ENCODE data around the gene FAM217A. TPM values are rescaled to one million over a fixed set of nuclear protein-coding genes. Genes with fewer than 3 reads are reported as not detected.

FAM217A gene
- total and polyA plus RNA-seq, 2 of the 13 experiments (the other 11 are each of a cell fraction or from before 2014, with no cell fraction given): not detected

DNA sequence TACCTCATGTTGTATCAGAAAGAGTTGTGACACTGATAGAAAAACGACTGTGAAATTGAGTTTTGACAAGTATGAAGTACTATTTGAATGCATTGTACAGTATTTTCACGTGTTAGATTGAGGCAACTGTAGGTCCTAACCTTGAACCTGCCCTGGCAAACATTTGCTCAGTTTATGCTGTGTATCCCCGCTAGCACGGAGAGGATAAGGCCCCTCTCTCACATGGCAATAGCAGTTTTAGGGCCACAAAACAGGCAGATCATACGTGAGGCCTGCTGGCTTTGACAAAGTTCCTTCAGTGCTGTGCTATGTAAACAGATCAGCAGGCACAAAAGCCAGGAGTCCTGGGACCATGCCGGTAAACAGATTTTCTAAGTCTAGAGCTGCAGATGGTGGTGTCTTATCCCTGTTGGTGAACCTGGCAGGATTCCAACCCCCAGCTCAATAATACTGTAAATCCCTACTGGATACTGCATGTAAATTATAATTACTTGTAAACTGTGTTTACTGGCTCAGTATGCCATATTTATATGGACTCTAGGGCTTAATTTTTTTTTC, 23.8 kb upstream of the FAM217A start (continued):
- TF ChIP-seq ZBTB7A (CRISPR knock-in tag; IDR thresholded peaks at IDR 0.05) (no peak), MATR3 (CRISPR knock-in tag; IDR thresholded peaks at IDR 0.05) (no peak), HMGA1 (CRISPR knock-in tag; conservative IDR thresholded peaks at IDR 0.05) (no peak), SOX13 (IDR thresholded peaks at IDR 0.05) (peak; percentile 90), SOX13 (CRISPR knock-in tag; conservative IDR thresholded peaks at IDR 0.05 in 1 of 2, IDR thresholded peaks at IDR 0.05 in 1 of 2) (peak in 1 of 2 experiments; percentile 95; a peak in 2 of 4 replicates), ZNF589 (CRISPR knock-in tag; conservative IDR thresholded peaks at IDR 0.05) (peak; percentile 93), JDP2 (CRISPR knock-in tag; IDR thresholded peaks at IDR 0.05; ENCODE audit: borderline replicate concordance) (no peak; the same call in 1 of the 2 replicates), BRD4 (CRISPR knock-in tag; IDR thresholded peaks at IDR 0.05) (no peak), ZNF776 (CRISPR knock-in tag; IDR thresholded peaks at IDR 0.05) (no peak), ZNF382 (CRISPR knock-in tag; IDR thresholded peaks at IDR 0.05; ENCODE audit: borderline replicate concordance) (no peak), ZNF615 (CRISPR knock-in tag; IDR thresholded peaks at IDR 0.05; ENCODE audit: borderline replicate concordance) (no peak), NFE2L1 (CRISPR knock-in tag; IDR thresholded peaks at IDR 0.05; ENCODE audit: borderline replicate concordance) (no peak), MTA1 (CRISPR knock-in tag; IDR thresholded peaks at IDR 0.05; ENCODE audit: borderline replicate concordance) (peak; percentile 97), ZNF253 (CRISPR knock-in tag; IDR thresholded peaks at IDR 0.05; ENCODE audit: borderline replicate concordance) (no peak), RNF2 (conservative IDR thresholded peaks at IDR 0.05; ENCODE audit: low read depth) (peak; percentile 76), ZNF224 (CRISPR knock-in tag; IDR thresholded peaks at IDR 0.05) (no peak), KAT7 (CRISPR knock-in tag; IDR thresholded peaks at IDR 0.05; ENCODE audit: borderline replicate concordance) (peak; percentile 81), SP5 (CRISPR knock-in tag; IDR thresholded peaks at IDR 0.05; ENCODE audit: borderline replicate concordance, low read depth) (peak; percentile 78), SRSF4 (IDR thresholded peaks at IDR 0.05; ENCODE audit: low read depth, low read length, poor library complexity, severe bottlenecking) (no peak), ZFY (CRISPR knock-in tag; IDR thresholded peaks at IDR 0.05) (peak; percentile 86), LCORL (IDR thresholded peaks at IDR 0.05) (no peak), LCORL (CRISPR knock-in tag; IDR thresholded peaks at IDR 0.05) (peak; percentile 99), SAFB2 (CRISPR knock-in tag; IDR thresholded peaks at IDR 0.05; ENCODE audit: borderline replicate concordance, low read depth) (no peak; the same call in 1 of the 2 replicates)
- TF ChIP-seq, protein P1, sequence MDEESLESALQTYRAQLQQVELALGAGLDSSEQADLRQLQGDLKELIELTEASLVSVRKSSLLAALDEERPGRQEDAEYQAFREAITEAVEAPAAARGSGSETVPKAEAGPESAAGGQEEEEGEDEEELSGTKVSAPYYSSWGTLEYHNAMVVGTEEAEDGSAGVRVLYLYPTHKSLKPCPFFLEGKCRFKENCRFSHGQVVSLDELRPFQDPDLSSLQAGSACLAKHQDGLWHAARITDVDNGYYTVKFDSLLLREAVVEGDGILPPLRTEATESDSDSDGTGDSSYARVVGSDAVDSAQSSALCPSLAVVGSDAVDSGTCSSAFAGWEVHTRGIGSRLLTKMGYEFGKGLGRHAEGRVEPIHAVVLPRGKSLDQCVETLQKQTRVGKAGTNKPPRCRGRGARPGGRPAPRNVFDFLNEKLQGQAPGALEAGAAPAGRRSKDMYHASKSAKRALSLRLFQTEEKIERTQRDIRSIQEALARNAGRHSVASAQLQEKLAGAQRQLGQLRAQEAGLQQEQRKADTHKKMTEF (CRISPR knock-in tag; IDR thresholded peaks at IDR 0.05): peak; percentile 98
- TF ChIP-seq, protein P2, sequence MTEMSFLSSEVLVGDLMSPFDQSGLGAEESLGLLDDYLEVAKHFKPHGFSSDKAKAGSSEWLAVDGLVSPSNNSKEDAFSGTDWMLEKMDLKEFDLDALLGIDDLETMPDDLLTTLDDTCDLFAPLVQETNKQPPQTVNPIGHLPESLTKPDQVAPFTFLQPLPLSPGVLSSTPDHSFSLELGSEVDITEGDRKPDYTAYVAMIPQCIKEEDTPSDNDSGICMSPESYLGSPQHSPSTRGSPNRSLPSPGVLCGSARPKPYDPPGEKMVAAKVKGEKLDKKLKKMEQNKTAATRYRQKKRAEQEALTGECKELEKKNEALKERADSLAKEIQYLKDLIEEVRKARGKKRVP (CRISPR knock-in tag; IDR thresholded peaks at IDR 0.05): peak in 1 of 2 experiments; percentile 81; a peak in 2 of 4 replicates
- TF ChIP-seq, protein P3, sequence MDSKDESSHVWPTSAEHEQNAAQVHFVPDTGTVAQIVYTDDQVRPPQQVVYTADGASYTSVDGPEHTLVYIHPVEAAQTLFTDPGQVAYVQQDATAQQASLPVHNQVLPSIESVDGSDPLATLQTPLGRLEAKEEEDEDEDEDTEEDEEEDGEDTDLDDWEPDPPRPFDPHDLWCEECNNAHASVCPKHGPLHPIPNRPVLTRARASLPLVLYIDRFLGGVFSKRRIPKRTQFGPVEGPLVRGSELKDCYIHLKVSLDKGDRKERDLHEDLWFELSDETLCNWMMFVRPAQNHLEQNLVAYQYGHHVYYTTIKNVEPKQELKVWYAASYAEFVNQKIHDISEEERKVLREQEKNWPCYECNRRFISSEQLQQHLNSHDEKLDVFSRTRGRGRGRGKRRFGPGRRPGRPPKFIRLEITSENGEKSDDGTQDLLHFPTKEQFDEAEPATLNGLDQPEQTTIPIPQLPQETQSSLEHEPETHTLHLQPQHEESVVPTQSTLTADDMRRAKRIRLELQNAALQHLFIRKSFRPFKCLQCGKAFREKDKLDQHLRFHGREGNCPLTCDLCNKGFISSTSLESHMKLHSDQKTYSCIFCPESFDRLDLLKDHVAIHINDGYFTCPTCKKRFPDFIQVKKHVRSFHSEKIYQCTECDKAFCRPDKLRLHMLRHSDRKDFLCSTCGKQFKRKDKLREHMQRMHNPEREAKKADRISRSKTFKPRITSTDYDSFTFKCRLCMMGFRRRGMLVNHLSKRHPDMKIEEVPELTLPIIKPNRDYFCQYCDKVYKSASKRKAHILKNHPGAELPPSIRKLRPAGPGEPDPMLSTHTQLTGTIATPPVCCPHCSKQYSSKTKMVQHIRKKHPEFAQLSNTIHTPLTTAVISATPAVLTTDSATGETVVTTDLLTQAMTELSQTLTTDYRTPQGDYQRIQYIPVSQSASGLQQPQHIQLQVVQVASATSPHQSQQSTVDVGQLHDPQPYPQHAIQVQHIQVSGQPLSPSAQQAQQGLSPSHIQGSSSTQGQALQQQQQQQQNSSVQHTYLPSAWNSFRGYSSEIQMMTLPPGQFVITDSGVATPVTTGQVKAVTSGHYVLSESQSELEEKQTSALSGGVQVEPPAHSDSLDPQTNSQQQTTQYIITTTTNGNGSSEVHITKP (CRISPR knock-in tag; IDR thresholded peaks at IDR 0.05; ENCODE audit: low read depth): peak; percentile 74

All from HepG2 (cell line).